Panc1 (cell line): Measurements from ENCODE around the gene RYR3.

Source experiments
- CTCF ChIP-seq: fragments of 450-650 bp; IDR thresholded peaks from 2 replicates; pipeline ENCODE4 v1.5.1; 2017; ENCODE audit warnings: mild to moderate bottlenecking
- POLR2AphosphoS5 ChIP-seq: IDR thresholded peaks from 2 replicates; pipeline ENCODE4 v1.6.1; 2012; ENCODE audit warnings: mild to moderate bottlenecking, low read depth, low read length, moderate library complexity
- TCF7L2 ChIP-seq: IDR thresholded peaks from 2 replicates; pipeline ENCODE4 v1.6.1; 2011; ENCODE audit warnings: mild to moderate bottlenecking, low read depth, low read length, inconsistent platforms
- TF ChIP-seq, protein P1 (sequence below), 2 experiments: IDR thresholded peaks; 2 replicates each; pipeline ENCODE4 v1.6.1; 2011 to 2012; ENCODE audit warnings: low read depth in 2 of 2, control low read depth in 1 of 2, low read length in 1 of 2, mild to moderate bottlenecking in 1 of 2, moderate library complexity in 1 of 2; ENCODE audit not compliant: insufficient read depth in 1 of 2

GRCh38 chr15:33402600-33402999 lies 91.8 kb downstream of the RYR3 start:
- TF ChIP-seq CTCF = no peak
- no peak for TF ChIP-seq TCF7L2
- no peak for TF ChIP-seq POLR2AphosphoS5
- TF ChIP-seq, protein P1, sequence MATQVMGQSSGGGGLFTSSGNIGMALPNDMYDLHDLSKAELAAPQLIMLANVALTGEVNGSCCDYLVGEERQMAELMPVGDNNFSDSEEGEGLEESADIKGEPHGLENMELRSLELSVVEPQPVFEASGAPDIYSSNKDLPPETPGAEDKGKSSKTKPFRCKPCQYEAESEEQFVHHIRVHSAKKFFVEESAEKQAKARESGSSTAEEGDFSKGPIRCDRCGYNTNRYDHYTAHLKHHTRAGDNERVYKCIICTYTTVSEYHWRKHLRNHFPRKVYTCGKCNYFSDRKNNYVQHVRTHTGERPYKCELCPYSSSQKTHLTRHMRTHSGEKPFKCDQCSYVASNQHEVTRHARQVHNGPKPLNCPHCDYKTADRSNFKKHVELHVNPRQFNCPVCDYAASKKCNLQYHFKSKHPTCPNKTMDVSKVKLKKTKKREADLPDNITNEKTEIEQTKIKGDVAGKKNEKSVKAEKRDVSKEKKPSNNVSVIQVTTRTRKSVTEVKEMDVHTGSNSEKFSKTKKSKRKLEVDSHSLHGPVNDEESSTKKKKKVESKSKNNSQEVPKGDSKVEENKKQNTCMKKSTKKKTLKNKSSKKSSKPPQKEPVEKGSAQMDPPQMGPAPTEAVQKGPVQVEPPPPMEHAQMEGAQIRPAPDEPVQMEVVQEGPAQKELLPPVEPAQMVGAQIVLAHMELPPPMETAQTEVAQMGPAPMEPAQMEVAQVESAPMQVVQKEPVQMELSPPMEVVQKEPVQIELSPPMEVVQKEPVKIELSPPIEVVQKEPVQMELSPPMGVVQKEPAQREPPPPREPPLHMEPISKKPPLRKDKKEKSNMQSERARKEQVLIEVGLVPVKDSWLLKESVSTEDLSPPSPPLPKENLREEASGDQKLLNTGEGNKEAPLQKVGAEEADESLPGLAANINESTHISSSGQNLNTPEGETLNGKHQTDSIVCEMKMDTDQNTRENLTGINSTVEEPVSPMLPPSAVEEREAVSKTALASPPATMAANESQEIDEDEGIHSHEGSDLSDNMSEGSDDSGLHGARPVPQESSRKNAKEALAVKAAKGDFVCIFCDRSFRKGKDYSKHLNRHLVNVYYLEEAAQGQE (IDR thresholded peaks at IDR 0.05; ENCODE audit: insufficient read depth in 1 of 2, low read depth in 2 of 2, low read length in 1 of 2) = no peak
